HG03025 (cell line): ENCODE results near the gene SMOC1.

ENCODE experiments used
- ATAC-seq: cut with Tn5 transposase; IDR thresholded peaks from one replicate; pipeline ENCODE4 v1.9.1; 2021; ENCODE audit warnings: mild to moderate bottlenecking, moderate library complexity; ENCODE audit not compliant: unreplicated experiment, low FRiP score

Gene SMOC1

GRCh38 chr14:69937367-69938081 is 58.3 kb downstream of the SMOC1 start:
- no peak for ATAC-seq

- ATAC-seq: no peak
Observed at GRCh38 chr14:69938751-69939150, 59.5 kb downstream of the SMOC1 start.

- ATAC-seq: no peak
Observed at GRCh38 chr14:69941768-69942742, 62.8 kb downstream of the SMOC1 start.

- no peak for ATAC-seq
Observed at GRCh38 chr14:69943084-69943780, 64.0 kb downstream of the SMOC1 start.

- ATAC-seq: no peak
Observed at GRCh38 chr14:69945347-69945746, 66.1 kb downstream of the SMOC1 start.

GRCh38 chr14:69945912-69946311 is 66.7 kb downstream of the SMOC1 start:
- no peak for ATAC-seq

- no peak for ATAC-seq
Observed at GRCh38 chr14:69948351-69948750, 69.1 kb downstream of the SMOC1 start.

GRCh38 chr14:69951263-69951662 is 72.0 kb downstream of the SMOC1 start:
- ATAC-seq: no peak

GRCh38 chr14:69951935-69952334 is 72.7 kb downstream of the SMOC1 start:
- no peak for ATAC-seq

- ATAC-seq: no peak
Observed at GRCh38 chr14:69953266-69953915, 74.2 kb downstream of the SMOC1 start.

- no peak for ATAC-seq
Observed at GRCh38 chr14:69955855-69956845, 76.9 kb downstream of the SMOC1 start.

- no peak for ATAC-seq
Observed at GRCh38 chr14:69956970-69957369, 77.8 kb downstream of the SMOC1 start.

- ATAC-seq: no peak
Observed at GRCh38 chr14:69957986-69958385, 78.8 kb downstream of the SMOC1 start.

- ATAC-seq: no peak
Observed at GRCh38 chr14:69959136-69959535, 79.9 kb downstream of the SMOC1 start.

- no peak for ATAC-seq
Observed at GRCh38 chr14:69960296-69960695, 81.1 kb downstream of the SMOC1 start.

GRCh38 chr14:69963966-69964365 is 84.8 kb downstream of the SMOC1 start:
- no peak for ATAC-seq

GRCh38 chr14:69964841-69965240 is 85.6 kb downstream of the SMOC1 start:
- no peak for ATAC-seq

- ATAC-seq: no peak
Observed at GRCh38 chr14:69968132-69968531, 88.9 kb downstream of the SMOC1 start.

GRCh38 chr14:69968681-69969080 is 89.5 kb downstream of the SMOC1 start:
- no peak for ATAC-seq
